Endothelial cell of umbilical vein (primary cell): ENCODE data around the gene PPP1R9A. TPM values are rescaled to one million over a fixed set of nuclear protein-coding genes. Genes with fewer than 3 reads are reported as not detected.

Experiments
- BruUV-seq: library from RNA; stranded (reverse); fragments of 400-500 nt; replicated peaks from 2 replicates; lab custom pipeline; 2021; lab: Mats Ljungman, UMichigan
- CTCF ChIA-PET: fragments of 300-600, 350-600 bp; sonication (Branson Sonifier 250); formaldehyde crosslinking; loops from one replicate; lab custom pipeline; 2021; ENCODE audit warnings: antibody characterized with exemption, inconsistent platforms; lab: Charles Lee
- POLR2A ChIA-PET: fragments of 300-600, 350-600 bp; sonication (Branson Sonifier 250); formaldehyde crosslinking; loops from one replicate; lab custom pipeline; 2021; ENCODE audit warnings: antibody characterized with exemption, inconsistent platforms; lab: Charles Lee
- DNase-seq: peaks from one replicate; pipeline ENCODE4 v3.0.0-alpha.2; 2011; ENCODE audit warnings: low read depth, low spot score
- FAIRE-seq: peaks from 2 replicates; lab custom pipeline; 2011; peaks lifted over from hg19 to GRCh38; lab: Jason Lieb, UNC
- H2AFZ ChIP-seq: 2 replicates; pipeline ENCODE4 v1.6.0; 2012; ENCODE audit warnings: low read depth, low read length, control low read depth, inconsistent platforms
- H3K27ac ChIP-seq: 2 replicates; pipeline ENCODE4 v1.5.1; 2011; ENCODE audit warnings: low read depth, mild to moderate bottlenecking, control low read depth, low read length, moderate library complexity; ENCODE audit not compliant: insufficient read depth
- H3K27me3 ChIP-seq, 2 experiments: 2 replicates each; pipeline versions ENCODE4 v1.6.0 to v1.6.1; 2011; ENCODE audit warnings: low read length in 2 of 2, mixed read lengths in 1 of 2; ENCODE audit not compliant: control insufficient read depth in 2 of 2, insufficient read depth in 2 of 2
- H3K36me3 ChIP-seq, 2 experiments: 2 replicates in 1 of 2; 3 replicates in 1 of 2; pipeline ENCODE4 v1.5.1; 2011; ENCODE audit warnings: low read length in 2 of 2, mild to moderate bottlenecking in 1 of 2, moderate library complexity in 1 of 2; ENCODE audit not compliant: control insufficient read depth in 2 of 2, insufficient read depth in 2 of 2; ENCODE audit errors: extremely low read depth in 1 of 2
- H3K4me1 ChIP-seq: 3 replicates; pipeline ENCODE4 v1.5.1; 2011; ENCODE audit warnings: mild to moderate bottlenecking, low read length; ENCODE audit not compliant: control insufficient read depth, insufficient read depth; ENCODE audit errors: extremely low read depth
- H3K4me2 ChIP-seq: 2 replicates; pipeline ENCODE4 v1.6.1; 2011; ENCODE audit warnings: low read length, control low read depth, mixed read lengths; ENCODE audit not compliant: insufficient read depth
- H3K4me3 ChIP-seq, 3 experiments: fragments of 200-600 bp in 1 of 3; sonication (generic), shearing (Covaris generic) in 1 of 3; replicated peaks in 1 of 3; 2 replicates each; pipeline ENCODE4 v1.5.1; 2011 to 2016; ENCODE audit warnings: control low read depth in 3 of 3, low read length in 3 of 3, mild to moderate bottlenecking in 2 of 3, inconsistent platforms in 1 of 3, low read depth in 1 of 3, moderate library complexity in 1 of 3; ENCODE audit not compliant: insufficient read depth in 1 of 3
- H3K79me2 ChIP-seq: 2 replicates; pipeline ENCODE4 v1.6.0; 2012; ENCODE audit warnings: low read length, inconsistent platforms; ENCODE audit not compliant: control insufficient read depth, insufficient read depth
- H3K9ac ChIP-seq: replicated peaks from 2 replicates; pipeline ENCODE3; 2011; ENCODE audit warnings: low read length, control low read depth; ENCODE audit not compliant: insufficient read depth; ENCODE audit errors: extremely low read depth
- H3K9me1 ChIP-seq: replicated peaks from 3 replicates; pipeline ENCODE4 v1.6.0; 2011; ENCODE audit warnings: mild to moderate bottlenecking, low read length; ENCODE audit not compliant: control insufficient read depth, insufficient read depth; ENCODE audit errors: extremely low read depth
- H3K9me3 ChIP-seq: replicated peaks from 2 replicates; pipeline ENCODE4 v1.5.1; 2012; ENCODE audit warnings: low read length, inconsistent platforms; ENCODE audit not compliant: control insufficient read depth, insufficient read depth
- H4K20me1 ChIP-seq: replicated peaks from 2 replicates; pipeline ENCODE3; 2011; ENCODE audit warnings: mild to moderate bottlenecking, low read length; ENCODE audit not compliant: control insufficient read depth, insufficient read depth; ENCODE audit errors: extremely low read depth
- EZH2 ChIP-seq: IDR thresholded peaks from 2 replicates; pipeline ENCODE4 v1.6.1; 2012; ENCODE audit warnings: borderline replicate concordance, low read depth, mild to moderate bottlenecking, moderate library complexity, low read length, inconsistent platforms; ENCODE audit not compliant: severe bottlenecking
- FOS ChIP-seq: IDR thresholded peaks from 2 replicates; pipeline ENCODE4 v1.6.1; 2011; ENCODE audit warnings: mild to moderate bottlenecking, low read length, moderate library complexity, borderline replicate concordance; ENCODE audit not compliant: insufficient read depth
- JUN ChIP-seq: IDR thresholded peaks from 2 replicates; pipeline ENCODE4 v1.6.1; 2011; ENCODE audit warnings: borderline replicate concordance, low read depth; ENCODE audit not compliant: insufficient read length, insufficient read depth
- MYC ChIP-seq: IDR thresholded peaks from one replicate; pipeline ENCODE4 v1.6.1; 2011; ENCODE audit warnings: mild to moderate bottlenecking, low read depth, low read length
- POLR2A ChIP-seq: IDR thresholded peaks from 2 replicates; pipeline ENCODE4 v1.6.1; 2012; ENCODE audit warnings: low read depth, mild to moderate bottlenecking, control low read depth, low read length
- POLR2AphosphoS5 ChIP-seq: IDR thresholded peaks from 2 replicates; pipeline ENCODE4 v1.6.1; 2012; ENCODE audit warnings: low read depth, mild to moderate bottlenecking, control low read depth, low read length, moderate library complexity; ENCODE audit not compliant: insufficient read depth
- dilution Hi-C: fragments of 300-500 bp; cut with MboI; formaldehyde crosslinking; loops from one replicate; pipeline ENCODE4 v1.15.0; 2019; ENCODE audit warnings: low sequenced_read_pairs; ENCODE audit not compliant: extremely low pct_ligation_motif_present
- intact Hi-C: fragments of 100-400 bp; cut with micrococcal nuclease; formaldehyde crosslinking; loops from one replicate; pipeline ENCODE4 v1.10.0; 2022
- polyA plus RNA-seq, 4 experiments: library from polyadenylated mRNA; depleted of rRNA in 3 of 4; stranded (reverse) in 3 of 4; unstranded in 1 of 4; fragments of >200 nt; gene quantifications; 2 replicates each; pipeline versions ENCODE4 v1.2.1 to v1.2.3, GENCODE V29; 2011 to 2012; ENCODE audit warnings: missing spikeins in 1 of 4
- total RNA-seq: library from RNA; stranded (reverse); gene quantifications from 2 replicates; pipeline ENCODE4 v1.2.3, GENCODE V29; 2021
- TF ChIP-seq, protein P1 (sequence below): IDR thresholded peaks from 2 replicates; pipeline ENCODE4 v1.6.1; 2011; ENCODE audit not compliant: insufficient read depth, insufficient read length

The PPP1R9A gene
- total and polyA plus RNA-seq, 2 donors (not counting 3 experiments of a cell fraction or from before 2014, with no cell fraction given), result 0.50 to 3.0 TPM

- Histone ChIP-seq H3K4me1 (no peaks in the 10 kb centered on the region), H4K20me1 (no peaks in the 10 kb centered on the region), H3K27ac (no peak overlapping the region), H3K4me3 (no peak overlapping the region), H2AFZ (no peak overlapping the region), H3K27me3 (no peaks in the 10 kb centered on the region), H3K9me3 (no peaks in the 10 kb centered on the region), H3K79me2 (no peaks in the 10 kb centered on the region), H3K4me2 (no peak overlapping the region), H3K9me1 (no peaks in the 10 kb centered on the region), H3K36me3 (no peaks in the 10 kb centered on the region), H3K9ac (no peak overlapping the region)
- no peak for TF ChIP-seq EZH2
- no peak for TF ChIP-seq JUN
- TF ChIP-seq POLR2A, result no peak
- no peak for TF ChIP-seq MYC
- no peak for TF ChIP-seq POLR2AphosphoS5
- CTCF ChIA-PET, result interaction anchor here (1.6 to 2.3 kb wide), 2 partner anchors 232 to 795 kb away, joined by 8 to 15 read pairs; no protein-coding TSS in a partner anchor
- no TSS peak for BruUV-seq
- intact Hi-C loops (loop anchor here (5.0 kb wide), 2 partner anchors 233 to 587 kb away; partner anchors contain the start of gene SGCE), dilution Hi-C loops (no loop called here)
- no peak for FAIRE-seq
- DNase-seq, result no peak
- POLR2A ChIA-PET, result no interaction called here
Observed at GRCh38 chr7:95244616-95245015, 337.2 kb downstream of the PPP1R9A start.

GRCh38 chr7:95245828-95246500 is 338.6 kb downstream of the PPP1R9A start:
- Histone ChIP-seq H3K27me3 (no peaks in the 10 kb centered on the region), H3K4me1 (no peaks in the 10 kb centered on the region), H3K9me3 (no peaks in the 10 kb centered on the region), H3K36me3 (no peaks in the 10 kb centered on the region), H4K20me1 (no peaks in the 10 kb centered on the region), H3K4me3 (no peak overlapping the region), H3K4me2 (no peak overlapping the region), H3K9me1 (no peaks in the 10 kb centered on the region), H2AFZ (no peak overlapping the region), H3K9ac (no peak overlapping the region), H3K79me2 (no peaks in the 10 kb centered on the region), H3K27ac (no peak overlapping the region)
- TF ChIP-seq, protein P1, sequence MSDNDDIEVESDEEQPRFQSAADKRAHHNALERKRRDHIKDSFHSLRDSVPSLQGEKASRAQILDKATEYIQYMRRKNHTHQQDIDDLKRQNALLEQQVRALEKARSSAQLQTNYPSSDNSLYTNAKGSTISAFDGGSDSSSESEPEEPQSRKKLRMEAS, result no peak
- TF ChIP-seq MYC, result no peak
- TF ChIP-seq FOS, result no peak
- DNase-seq (no peak), FAIRE-seq (no peak)
- intact Hi-C loops (loop anchor here (1.0 to 5.0 kb wide), 4 partner anchors 231 to 957 kb away; partner anchors contain the start of gene SGCE), dilution Hi-C loops (no loop called here)
- BruUV-seq, result no TSS peak
- ChIA-PET CTCF (interaction anchor here (1.2 to 1.7 kb wide), 6 partner anchors 17 to 803 kb away, joined by 3 to 116 read pairs (median 6); no protein-coding TSS in a partner anchor), POLR2A (no interaction called here)
